Gastroesophageal sphincter (tissue), 3 donors: ENCODE measurements around the gene ATP2B2.

Experiments
- EP300 ChIP-seq: sonication (generic); formaldehyde crosslinking; IDR thresholded peaks from one replicate; pipeline ENCODE4 v1.6.1; 2017; ENCODE audit warnings: antibody characterized with exemption, mild to moderate bottlenecking
- TF ChIP-seq, protein P1 (sequence below), 4 experiments: fragments of 200-600 bp in 2 of 4; fragments of 450-650 bp in 2 of 4; sonication (generic) in 1 of 4; IDR thresholded peaks; one replicate each; pipeline ENCODE4 v1.5.1; 2017 to 2019; ENCODE audit warnings: antibody characterized with exemption in 4 of 4, mild to moderate bottlenecking in 2 of 4, moderate library complexity in 2 of 4

DNA sequence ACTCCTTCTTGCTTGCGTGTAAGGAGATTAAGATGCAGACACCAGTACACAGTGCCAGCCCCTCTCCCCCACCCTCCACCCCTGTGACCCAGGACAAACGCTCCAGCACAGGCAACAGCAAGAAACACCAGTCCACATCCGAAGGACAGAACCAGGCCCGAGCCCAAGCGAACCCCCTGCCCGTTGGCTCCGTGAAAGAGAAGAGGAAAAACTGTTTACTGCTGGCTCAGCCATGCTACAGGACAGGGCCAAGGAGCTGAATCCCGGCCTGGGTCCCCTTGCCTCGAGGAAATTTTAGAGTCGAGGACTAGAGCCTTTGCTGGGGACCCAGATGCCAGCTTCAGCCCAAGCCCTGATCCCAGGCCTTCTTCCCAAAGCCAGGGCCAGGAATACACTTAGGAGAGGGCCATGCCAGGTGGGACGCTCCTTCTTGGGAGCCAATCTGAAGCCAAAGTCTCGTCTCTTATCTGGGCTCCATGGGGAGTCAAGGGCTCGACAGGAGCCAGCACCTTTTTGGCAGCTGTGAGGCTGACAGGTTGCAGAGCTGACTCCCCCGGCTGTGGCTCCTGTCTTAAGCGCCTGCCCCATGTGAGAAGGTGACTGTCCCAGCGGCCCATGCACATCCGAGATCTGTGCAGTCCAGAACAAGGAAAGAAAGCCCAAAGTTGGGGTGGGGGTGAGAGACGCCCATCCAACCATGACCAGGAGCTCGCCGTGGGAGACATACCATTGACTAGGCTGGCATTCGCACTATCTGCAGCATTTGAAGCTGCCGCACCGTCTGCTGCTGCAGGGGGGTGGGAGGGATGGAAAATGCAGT is 120.6 kb downstream of the ATP2B2 start:
- no peak for TF ChIP-seq EP300
- TF ChIP-seq, protein P1, sequence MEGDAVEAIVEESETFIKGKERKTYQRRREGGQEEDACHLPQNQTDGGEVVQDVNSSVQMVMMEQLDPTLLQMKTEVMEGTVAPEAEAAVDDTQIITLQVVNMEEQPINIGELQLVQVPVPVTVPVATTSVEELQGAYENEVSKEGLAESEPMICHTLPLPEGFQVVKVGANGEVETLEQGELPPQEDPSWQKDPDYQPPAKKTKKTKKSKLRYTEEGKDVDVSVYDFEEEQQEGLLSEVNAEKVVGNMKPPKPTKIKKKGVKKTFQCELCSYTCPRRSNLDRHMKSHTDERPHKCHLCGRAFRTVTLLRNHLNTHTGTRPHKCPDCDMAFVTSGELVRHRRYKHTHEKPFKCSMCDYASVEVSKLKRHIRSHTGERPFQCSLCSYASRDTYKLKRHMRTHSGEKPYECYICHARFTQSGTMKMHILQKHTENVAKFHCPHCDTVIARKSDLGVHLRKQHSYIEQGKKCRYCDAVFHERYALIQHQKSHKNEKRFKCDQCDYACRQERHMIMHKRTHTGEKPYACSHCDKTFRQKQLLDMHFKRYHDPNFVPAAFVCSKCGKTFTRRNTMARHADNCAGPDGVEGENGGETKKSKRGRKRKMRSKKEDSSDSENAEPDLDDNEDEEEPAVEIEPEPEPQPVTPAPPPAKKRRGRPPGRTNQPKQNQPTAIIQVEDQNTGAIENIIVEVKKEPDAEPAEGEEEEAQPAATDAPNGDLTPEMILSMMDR (IDR thresholded peaks at IDR 0.05): no peak
